ENCODE measurements around the gene RAD52.

The RAD52 gene

GRCh38 chr12:949453-950191, at the start of gene RAD52:
Gene RAD52 (minus strand): TSS chr12:949694. CDS start chr12:933058, 16,636 bp downstream.
- DNase-seq = peak; percentile 99

- no peak for DNase-seq
Measured at GRCh38 chr12:998020-998874, 48.8 kb upstream of the RAD52 start.

- no peak for DNase-seq
Measured at GRCh38 chr12:997505-997904, 48.0 kb upstream of the RAD52 start.

- no peak for DNase-seq
Measured at GRCh38 chr12:996881-997280, 47.4 kb upstream of the RAD52 start.

- no peak for DNase-seq
Measured at GRCh38 chr12:992647-993046, 43.2 kb upstream of the RAD52 start.

GRCh38 chr12:991350-992333, 42.1 kb upstream of the RAD52 start:
- no peak for DNase-seq

GRCh38 chr12:990661-991349, 41.3 kb upstream of the RAD52 start, which contains the start of gene ERC1:
Gene ERC1 (plus strand): TSS chr12:991223. CDS start chr12:1027904, 36,681 bp downstream.
- peak; percentile 93 for DNase-seq

GRCh38 chr12:989751-990660, 40.5 kb upstream of the RAD52 start:
- peak; percentile 45 for DNase-seq

- no peak for DNase-seq
Measured at GRCh38 chr12:989051-989450, 39.6 kb upstream of the RAD52 start.

GRCh38 chr12:988646-989045, 39.2 kb upstream of the RAD52 start:
- DNase-seq = no peak

GRCh38 chr12:981961-982360, 32.5 kb upstream of the RAD52 start:
- no peak for DNase-seq

GRCh38 chr12:981176-981828, 31.8 kb upstream of the RAD52 start:
- DNase-seq = no peak

- no peak for DNase-seq
Measured at GRCh38 chr12:979349-979748, 29.9 kb upstream of the RAD52 start.

GRCh38 chr12:977156-977555, 27.7 kb upstream of the RAD52 start:
- DNase-seq = no peak

GRCh38 chr12:976644-977043, 27.1 kb upstream of the RAD52 start:
- DNase-seq = no peak

- DNase-seq = no peak
Measured at GRCh38 chr12:974271-974862, 24.9 kb upstream of the RAD52 start.

GRCh38 chr12:971991-972390, 22.5 kb upstream of the RAD52 start:
- no peak for DNase-seq

- DNase-seq = no peak
Measured at GRCh38 chr12:969821-970220, 20.3 kb upstream of the RAD52 start.

- no peak for DNase-seq
Measured at GRCh38 chr12:968545-968944, 19.1 kb upstream of the RAD52 start.

- DNase-seq = no peak
Measured at GRCh38 chr12:967641-968040, 18.1 kb upstream of the RAD52 start.
